RKO (cell line): ENCODE measurements around the gene HSPA1B.
"Not testable (repeated sequence)": the region's sequence is repeated elsewhere in the genome, so short reads cannot be mapped to it uniquely, and the experiment has no call there.

Source experiments
- DNase-seq: peaks from one replicate; pipeline ENCODE4 v3.0.0-alpha.2; 2016; ENCODE audit warnings: low spot score

The HSPA1B gene

GRCh38 chr6:31797588-31797987 is 29.9 kb upstream of the HSPA1B start:
- no peak for DNase-seq

GRCh38 chr6:31799781-31800180 is 27.8 kb upstream of the HSPA1B start:
- DNase-seq, result no peak

- DNase-seq, result not testable (repeated sequence)
These were observed 26.3 kb upstream of the HSPA1B start for GRCh38 chr6:31801031-31801927.

GRCh38 chr6:31805939-31806469 is 21.5 kb upstream of the HSPA1B start:
- DNase-seq, result no peak

GRCh38 chr6:31806470-31807272 is 20.9 kb upstream of the HSPA1B start, which contains the start of gene LSM2:
Gene LSM2, minus strand, starts transcription at chr6:31806966. Its CDS starts 209 bp downstream, at chr6:31806757.
- peak; percentile 96 for DNase-seq

- not testable (repeated sequence) for DNase-seq
These were observed 18.9 kb upstream of the HSPA1B start for GRCh38 chr6:31808599-31808998.

- no peak for DNase-seq
These were observed 15.9 kb upstream of the HSPA1B start for GRCh38 chr6:31811645-31812044.

GRCh38 chr6:31813465-31813849 is 14.1 kb upstream of the HSPA1B start:
- no peak for DNase-seq

GRCh38 chr6:31814677-31815024 is 12.9 kb upstream of the HSPA1B start:
- DNase-seq, result no peak

- DNase-seq, result no peak
These were observed 12.3 kb upstream of the HSPA1B start, which contains the start of the genes HSPA1A and HSPA1L for GRCh38 chr6:31815025-31815838. Gene HSPA1A, plus strand, starts transcription at chr6:31815543. Its CDS starts 214 bp downstream, at chr6:31815757. Gene HSPA1L, minus strand, starts transcription at chr6:31815283. Its CDS starts 3,311 bp downstream, at chr6:31811972.

- not testable (repeated sequence) for DNase-seq
These were observed 10.2 kb upstream of the HSPA1B start for GRCh38 chr6:31817133-31817928.

GRCh38 chr6:31817929-31818511 is 9.5 kb upstream of the HSPA1B start:
- DNase-seq, result not testable (repeated sequence)

- no peak for DNase-seq
These were observed 7.7 kb upstream of the HSPA1B start for GRCh38 chr6:31819871-31820299.

- DNase-seq, result not testable (repeated sequence)
These were observed 7.1 kb upstream of the HSPA1B start for GRCh38 chr6:31820399-31820798.

- peak; percentile 67 for DNase-seq
These were observed 6.1 kb upstream of the HSPA1B start for GRCh38 chr6:31821301-31822035.

GRCh38 chr6:31822036-31822821 is 5.3 kb upstream of the HSPA1B start:
- peak; percentile 89 for DNase-seq

GRCh38 chr6:31823592-31824196 is 3.8 kb upstream of the HSPA1B start:
- not testable (repeated sequence) for DNase-seq

GRCh38 chr6:31825553-31825952 is 2.0 kb upstream of the HSPA1B start:
- no peak for DNase-seq
